MM.1S (cell line): ENCODE data around the gene CALCR.

Experiments
- DNase-seq: peaks from one replicate; pipeline ENCODE4 v3.0.0-alpha.2; 2015
- H2AFZ ChIP-seq: fragments of 300-600 bp; sonication (generic); 2 replicates; pipeline ENCODE4 v1.6.0; 2016; ENCODE audit warnings: antibody characterized with exemption, low read length
- H3F3A ChIP-seq: fragments of 300-600 bp; sonication (generic); 2 replicates; pipeline ENCODE4 v1.6.1; 2016; ENCODE audit warnings: mild to moderate bottlenecking, antibody characterized with exemption, low read length, moderate library complexity, mixed read lengths; ENCODE audit not compliant: insufficient read depth
- H3K27ac ChIP-seq: fragments of 300-600 bp; sonication (generic); 2 replicates; pipeline ENCODE4 v1.5.1; 2016; ENCODE audit warnings: mild to moderate bottlenecking, low read length
- H3K27me3 ChIP-seq: fragments of 300-600 bp; sonication (generic); replicated peaks from 2 replicates; pipeline ENCODE4 v1.6.0; 2016; ENCODE audit warnings: low read length; ENCODE audit not compliant: insufficient read depth
- H3K36me3 ChIP-seq: fragments of 300-600 bp; sonication (generic); replicated peaks from 2 replicates; pipeline ENCODE4 v1.6.1; 2016; ENCODE audit warnings: mild to moderate bottlenecking, low read length, mixed read lengths; ENCODE audit not compliant: insufficient read depth
- H3K4me1 ChIP-seq: fragments of 300-600 bp; sonication (generic); 2 replicates; pipeline ENCODE4 v1.6.1; 2016; ENCODE audit warnings: low read length, mixed read lengths
- H3K4me2 ChIP-seq: fragments of 300-600 bp; sonication (generic); 2 replicates; pipeline ENCODE4 v1.6.0; 2016; ENCODE audit warnings: low read depth, low read length
- H3K4me3 ChIP-seq: fragments of 300-600 bp; sonication (generic); 2 replicates; pipeline ENCODE4 v1.5.1; 2016; ENCODE audit warnings: low read length, mixed read lengths
- H3K79me2 ChIP-seq: fragments of 300-600 bp; sonication (generic); 2 replicates; pipeline ENCODE4 v1.6.1; 2016; ENCODE audit warnings: mixed run types, low read length, mixed read lengths
- H3K9ac ChIP-seq: fragments of 300-600 bp; sonication (generic); 2 replicates; pipeline ENCODE4 v1.6.1; 2016; ENCODE audit warnings: low read length, mixed read lengths
- H3K9me2 ChIP-seq: fragments of 300-600 bp; sonication (generic); replicated peaks from 2 replicates; pipeline ENCODE4 v1.6.1; 2016; ENCODE audit warnings: mild to moderate bottlenecking, low read length, mixed read lengths; ENCODE audit not compliant: insufficient read depth
- H3K9me3 ChIP-seq: fragments of 300-600 bp; sonication (generic); replicated peaks from 2 replicates; pipeline ENCODE4 v1.6.1; 2016; ENCODE audit warnings: mild to moderate bottlenecking, low read length, mixed read lengths; ENCODE audit not compliant: insufficient read depth
- H4K20me1 ChIP-seq: fragments of 300-600 bp; sonication (generic); 2 replicates; pipeline ENCODE4 v1.6.1; 2016; ENCODE audit warnings: mild to moderate bottlenecking, low read length, moderate library complexity, mixed read lengths; ENCODE audit not compliant: insufficient read depth
- EZH2 ChIP-seq: fragments of 300-600 bp; sonication (generic); optimal IDR thresholded peaks from 2 replicates; pipeline ENCODE3; 2017; ENCODE audit warnings: low read depth, mild to moderate bottlenecking, antibody characterized with exemption, low read length, mixed read lengths
- EZH2phosphoT487 ChIP-seq: fragments of 300-600 bp; sonication (generic); IDR thresholded peaks from 2 replicates; pipeline ENCODE4 v1.6.1; 2018; ENCODE audit warnings: antibody characterized with exemption, low read length
- TF ChIP-seq, protein P1 (sequence below): fragments of 300-600 bp; sonication (generic); IDR thresholded peaks from 2 replicates; pipeline ENCODE4 v1.5.1; 2016; ENCODE audit warnings: antibody characterized with exemption, low read length, mixed read lengths

CALCR gene

DNA sequence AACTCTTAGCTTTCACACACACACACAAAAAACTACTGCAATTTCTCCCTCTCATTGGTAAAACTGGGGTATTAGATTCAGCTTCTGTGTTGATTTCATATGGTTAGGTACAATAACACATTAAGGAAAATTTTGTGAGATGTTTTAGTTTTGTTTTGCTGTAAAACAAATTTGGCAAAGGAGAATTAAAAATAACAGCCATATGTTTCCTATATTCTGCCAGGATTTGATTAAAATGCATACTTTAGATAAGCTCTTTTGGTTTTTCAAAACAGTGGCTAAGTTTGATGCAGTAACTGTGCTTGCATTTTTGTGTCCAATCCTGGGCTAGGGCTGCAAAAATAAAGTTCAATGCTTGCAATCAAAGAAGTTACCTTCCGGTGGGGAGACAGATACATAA lies 126.3 kb downstream of the CALCR start:
- H3K36me3 ChIP-seq, result no peaks in the 10 kb centered on the region

GRCh38 chr7:93447509-93447908 lies 127.0 kb downstream of the CALCR start:
- Histone ChIP-seq H3K9me2 (no peaks in the 10 kb centered on the region), H3K9ac (no peak overlapping the region), H3K4me1 (no peaks in the 10 kb centered on the region), H3K27ac (no peak overlapping the region), H3K4me2 (no peak overlapping the region), H3F3A (no peaks in the 10 kb centered on the region), H3K36me3 (no peaks in the 10 kb centered on the region), H3K9me3 (no peaks in the 10 kb centered on the region), H2AFZ (no peak overlapping the region), H3K27me3 (no peaks in the 10 kb centered on the region), H3K4me3 (no peak overlapping the region), H4K20me1 (no peaks in the 10 kb centered on the region), H3K79me2 (no peaks in the 10 kb centered on the region)
- TF ChIP-seq, protein P1, sequence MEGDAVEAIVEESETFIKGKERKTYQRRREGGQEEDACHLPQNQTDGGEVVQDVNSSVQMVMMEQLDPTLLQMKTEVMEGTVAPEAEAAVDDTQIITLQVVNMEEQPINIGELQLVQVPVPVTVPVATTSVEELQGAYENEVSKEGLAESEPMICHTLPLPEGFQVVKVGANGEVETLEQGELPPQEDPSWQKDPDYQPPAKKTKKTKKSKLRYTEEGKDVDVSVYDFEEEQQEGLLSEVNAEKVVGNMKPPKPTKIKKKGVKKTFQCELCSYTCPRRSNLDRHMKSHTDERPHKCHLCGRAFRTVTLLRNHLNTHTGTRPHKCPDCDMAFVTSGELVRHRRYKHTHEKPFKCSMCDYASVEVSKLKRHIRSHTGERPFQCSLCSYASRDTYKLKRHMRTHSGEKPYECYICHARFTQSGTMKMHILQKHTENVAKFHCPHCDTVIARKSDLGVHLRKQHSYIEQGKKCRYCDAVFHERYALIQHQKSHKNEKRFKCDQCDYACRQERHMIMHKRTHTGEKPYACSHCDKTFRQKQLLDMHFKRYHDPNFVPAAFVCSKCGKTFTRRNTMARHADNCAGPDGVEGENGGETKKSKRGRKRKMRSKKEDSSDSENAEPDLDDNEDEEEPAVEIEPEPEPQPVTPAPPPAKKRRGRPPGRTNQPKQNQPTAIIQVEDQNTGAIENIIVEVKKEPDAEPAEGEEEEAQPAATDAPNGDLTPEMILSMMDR, result no peak
- TF ChIP-seq EZH2 (no peak), EZH2phosphoT487 (no peak)
- DNase-seq, result no peak

More for the DNA sequence above, 126.3 kb downstream of the CALCR start:
- TF ChIP-seq EZH2 (no peak), EZH2phosphoT487 (no peak)
- TF ChIP-seq, protein P1, result no peak
- H3K9ac ChIP-seq, result no peak overlapping the region
- H3K79me2 ChIP-seq, result no peaks in the 10 kb centered on the region
- no peaks in the 10 kb centered on the region for H3K4me1 ChIP-seq
- H3F3A ChIP-seq, result no peaks in the 10 kb centered on the region
- H4K20me1 ChIP-seq, result no peaks in the 10 kb centered on the region
- H3K9me2 ChIP-seq, result no peaks in the 10 kb centered on the region
- no peak overlapping the region for H3K4me3 ChIP-seq
- no peak overlapping the region for H3K27ac ChIP-seq
- H3K4me2 ChIP-seq, result no peak overlapping the region
- H2AFZ ChIP-seq, result no peak overlapping the region
- no peaks in the 10 kb centered on the region for H3K27me3 ChIP-seq
- H3K9me3 ChIP-seq, result no peaks in the 10 kb centered on the region
- DNase-seq, result no peak

- Histone ChIP-seq H3K4me3 (no peak overlapping the region), H3K9ac (no peak overlapping the region), H3K79me2 (no peaks in the 10 kb centered on the region), H4K20me1 (no peaks in the 10 kb centered on the region), H3K36me3 (no peaks in the 10 kb centered on the region), H3K27me3 (no peaks in the 10 kb centered on the region), H3K4me1 (no peaks in the 10 kb centered on the region), H2AFZ (peak overlapping the region; percentile 50; the same call in 1 of the 2 replicates), H3K9me2 (no peaks in the 10 kb centered on the region), H3K9me3 (no peaks in the 10 kb centered on the region), H3F3A (no peaks in the 10 kb centered on the region), H3K27ac (no peak overlapping the region), H3K4me2 (no peak overlapping the region)
- TF ChIP-seq EZH2phosphoT487, result no peak
- TF ChIP-seq, protein P1, result peak; percentile 82
- DNase-seq, result peak; percentile 54
Measured at GRCh38 chr7:93442478-93443224, 131.9 kb downstream of the CALCR start.
